ENCODE results near the gene PSKH1.

PSKH1 gene

GRCh38 chr16:67865318-67865717 is 27.7 kb upstream of the PSKH1 start:
- peak; percentile 34 for DNase-seq (ENCODE audit: low spot score)

- no peak for DNase-seq (ENCODE audit: low spot score)
Observed at GRCh38 chr16:67868290-67868689, 24.8 kb upstream of the PSKH1 start.

- no peak for DNase-seq (ENCODE audit: low spot score)
Observed at GRCh38 chr16:67869653-67870052, 23.4 kb upstream of the PSKH1 start.

DNA sequence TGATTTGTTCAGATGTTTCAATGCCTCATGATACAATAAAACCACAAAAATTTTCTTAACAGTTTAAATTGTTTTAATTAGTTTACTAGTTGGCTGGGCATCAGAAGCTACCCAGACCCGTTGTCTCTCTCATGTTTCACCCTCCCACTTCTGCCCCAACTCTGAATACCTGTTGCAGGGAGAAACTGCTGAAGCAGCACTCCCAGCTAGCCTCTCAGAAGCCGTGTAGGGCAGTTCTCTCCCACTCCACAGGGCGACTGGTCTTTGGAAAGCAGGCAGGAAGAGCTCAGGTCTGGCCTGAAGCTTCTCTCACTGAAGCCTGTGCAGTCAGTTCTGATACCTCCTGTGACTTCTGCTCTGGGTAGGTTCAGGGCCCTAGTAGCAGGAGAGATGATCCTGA is 21.8 kb upstream of the PSKH1 start:
- no peak for DNase-seq (ENCODE audit: low spot score)

- no peak for DNase-seq (ENCODE audit: low spot score)
Observed at GRCh38 chr16:67872131-67872630, 20.9 kb upstream of the PSKH1 start.

DNA sequence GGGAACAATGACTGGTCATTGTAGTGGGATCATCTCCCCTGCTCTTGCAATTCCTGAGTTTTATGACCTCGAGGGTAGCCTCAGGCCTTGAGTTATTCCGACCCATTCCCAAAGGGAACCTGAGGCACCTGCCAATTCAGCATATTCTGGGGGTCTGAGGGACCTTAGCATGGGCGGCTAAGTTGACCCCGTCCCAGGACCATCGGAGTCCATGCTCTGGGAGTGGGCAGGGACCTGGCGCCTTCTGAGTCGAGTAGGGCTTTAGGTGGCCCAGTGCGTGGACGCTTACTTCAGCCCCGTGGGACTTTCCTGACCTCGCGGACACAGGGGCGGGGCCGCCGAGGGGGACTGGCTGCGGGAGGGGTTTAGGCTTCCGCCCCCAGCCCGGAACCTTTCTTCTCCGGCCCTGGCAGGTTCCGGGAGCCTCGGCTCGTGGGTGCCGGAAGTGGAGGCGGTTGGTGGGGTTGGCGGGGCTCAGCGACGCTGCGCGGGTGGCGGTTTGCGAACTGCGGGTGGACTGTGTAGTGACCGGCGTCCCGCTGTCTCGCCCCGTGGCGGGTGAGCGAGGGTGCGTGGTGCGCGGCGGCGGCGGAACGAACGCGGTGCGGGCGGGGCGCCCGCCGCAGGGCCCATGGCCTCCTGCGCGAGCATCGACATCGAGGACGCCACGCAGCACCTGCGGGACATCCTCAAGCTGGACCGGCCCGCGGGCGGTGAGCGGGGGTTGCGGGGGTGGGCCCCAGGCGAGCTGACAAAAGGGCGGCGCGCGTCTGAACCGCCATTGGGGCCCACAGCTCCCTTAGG is 20.2 kb upstream of the PSKH1 start, which contains the start of gene EDC4:
EDC4 (plus strand) TSS at position 422 of the 804 bp plus-strand sequence; CDS start at position 632, 210 bp downstream.
- DNase-seq (ENCODE audit: low spot score): peak; percentile 59

GRCh38 chr16:67873435-67874370 is 19.4 kb upstream of the PSKH1 start:
- DNase-seq (ENCODE audit: low spot score): no peak

- DNase-seq (ENCODE audit: low spot score): no peak
Observed at GRCh38 chr16:67874372-67874771, 18.7 kb upstream of the PSKH1 start.

DNA sequence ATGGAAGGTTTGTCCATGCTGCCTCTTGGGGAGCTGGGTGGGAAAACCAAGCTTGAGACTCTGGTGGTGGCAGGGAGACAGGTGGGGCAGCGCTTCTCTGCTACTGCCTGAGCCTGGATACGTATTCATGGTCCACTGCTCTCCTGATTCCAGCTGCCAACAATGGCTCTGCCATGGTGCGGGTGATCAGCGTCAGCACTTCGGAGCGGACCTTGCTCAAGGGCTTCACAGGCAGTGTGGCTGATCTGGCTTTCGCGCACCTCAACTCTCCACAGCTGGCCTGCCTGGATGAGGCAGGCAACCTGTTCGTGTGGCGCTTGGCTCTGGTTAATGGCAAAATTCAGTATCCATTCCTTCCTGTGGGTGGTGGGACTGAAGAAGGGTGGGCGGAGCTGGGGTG is 16.0 kb upstream of the PSKH1 start:
- DNase-seq (ENCODE audit: low spot score): no peak

GRCh38 chr16:67878232-67878631 is 14.8 kb upstream of the PSKH1 start:
- no peak for DNase-seq (ENCODE audit: low spot score)

DNA sequence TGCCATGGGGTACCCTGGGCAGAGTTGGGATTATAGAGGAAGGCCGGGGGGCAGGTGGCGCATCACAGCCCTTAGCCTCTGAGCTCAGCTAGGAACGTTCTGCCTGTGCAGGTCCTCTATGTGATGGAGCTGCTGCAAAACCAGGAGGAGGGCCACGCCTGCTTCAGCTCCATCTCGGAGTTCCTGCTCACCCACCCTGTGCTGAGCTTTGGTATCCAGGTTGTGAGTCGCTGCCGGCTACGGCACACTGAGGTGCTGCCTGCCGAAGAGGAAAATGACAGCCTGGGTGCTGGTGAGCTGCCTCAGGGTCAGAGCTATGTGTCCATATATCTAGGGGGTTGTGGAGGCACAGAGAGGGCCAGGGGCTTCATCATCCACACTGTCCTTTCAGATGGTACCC is 14.2 kb upstream of the PSKH1 start:
- no peak for DNase-seq (ENCODE audit: low spot score)

GRCh38 chr16:67879462-67879861 is 13.6 kb upstream of the PSKH1 start:
- DNase-seq (ENCODE audit: low spot score): no peak

DNA sequence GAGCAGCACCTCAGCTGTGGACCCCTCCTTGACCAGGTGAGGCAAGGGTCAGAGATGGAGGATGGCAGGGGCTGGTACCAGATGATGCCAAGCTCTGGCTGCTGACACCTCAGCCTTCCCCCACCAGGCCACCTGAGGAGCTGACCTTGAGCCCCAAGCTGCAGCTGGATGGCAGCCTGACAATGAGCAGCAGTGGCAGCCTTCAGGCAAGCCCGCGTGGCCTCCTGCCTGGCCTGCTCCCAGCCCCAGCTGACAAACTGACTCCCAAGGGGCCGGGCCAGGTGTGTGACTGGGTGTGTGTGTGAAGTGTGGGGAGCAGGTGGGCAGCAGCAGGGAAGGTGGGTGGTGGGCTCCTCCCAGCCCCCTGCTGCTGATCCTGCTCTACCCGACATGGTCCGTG is 13.1 kb upstream of the PSKH1 start:
- DNase-seq (ENCODE audit: low spot score): no peak

- DNase-seq (ENCODE audit: low spot score): no peak
Observed at GRCh38 chr16:67880584-67880983, 12.5 kb upstream of the PSKH1 start.

GRCh38 chr16:67881621-67882161 is 11.4 kb upstream of the PSKH1 start:
- DNase-seq (ENCODE audit: low spot score): no peak

GRCh38 chr16:67882374-67883145 is 10.5 kb upstream of the PSKH1 start:
- no peak for DNase-seq (ENCODE audit: low spot score)

GRCh38 chr16:67883146-67883871 is 9.7 kb upstream of the PSKH1 start:
- peak; percentile 13 for DNase-seq (ENCODE audit: low spot score)

DNA sequence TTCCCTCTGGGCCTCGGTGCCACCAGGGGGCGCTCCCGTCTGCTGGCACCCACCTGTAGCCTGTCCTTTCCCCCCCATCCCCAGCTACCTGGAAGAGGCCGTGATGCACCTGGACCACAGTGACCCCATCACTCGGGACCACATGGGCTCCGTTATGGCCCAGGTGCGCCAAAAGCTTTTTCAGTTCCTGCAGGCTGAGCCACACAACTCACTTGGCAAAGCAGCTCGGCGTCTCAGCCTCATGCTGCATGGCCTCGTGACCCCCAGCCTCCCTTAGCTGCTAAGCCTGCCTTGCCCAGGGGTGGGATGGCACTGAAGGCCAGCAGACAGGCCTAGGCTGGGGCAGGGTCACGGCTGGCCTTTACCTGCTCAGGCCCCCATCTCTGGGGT is 9.2 kb upstream of the PSKH1 start:
- peak; percentile 36 for DNase-seq (ENCODE audit: low spot score)

GRCh38 chr16:67884684-67885083 is 8.4 kb upstream of the PSKH1 start, which contains the start of gene NRN1L:
TSS of gene NRN1L (plus strand) at chr16:67884885. CDS start at chr16:67884904, 19 bp downstream.
- no peak for DNase-seq (ENCODE audit: low spot score)

DNA sequence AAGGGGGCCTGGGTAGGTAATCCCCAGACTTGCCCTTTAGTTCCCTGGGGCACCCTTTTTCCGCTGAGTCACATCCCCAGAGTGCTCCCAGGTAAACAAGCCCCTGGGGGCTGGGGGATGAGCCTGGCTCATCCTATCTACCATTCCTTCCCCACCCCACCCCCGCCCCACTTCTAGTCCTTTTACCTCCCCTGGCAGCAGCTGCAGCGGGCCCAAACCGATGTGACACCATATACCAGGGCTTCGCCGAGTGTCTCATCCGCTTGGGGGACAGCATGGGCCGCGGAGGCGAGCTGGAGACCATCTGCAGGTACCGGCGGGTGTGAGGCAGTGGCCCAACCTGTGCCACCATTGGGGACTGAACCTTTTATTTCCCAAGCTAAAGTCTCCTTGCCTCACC is 7.5 kb upstream of the PSKH1 start:
- no peak for DNase-seq (ENCODE audit: low spot score)

DNA sequence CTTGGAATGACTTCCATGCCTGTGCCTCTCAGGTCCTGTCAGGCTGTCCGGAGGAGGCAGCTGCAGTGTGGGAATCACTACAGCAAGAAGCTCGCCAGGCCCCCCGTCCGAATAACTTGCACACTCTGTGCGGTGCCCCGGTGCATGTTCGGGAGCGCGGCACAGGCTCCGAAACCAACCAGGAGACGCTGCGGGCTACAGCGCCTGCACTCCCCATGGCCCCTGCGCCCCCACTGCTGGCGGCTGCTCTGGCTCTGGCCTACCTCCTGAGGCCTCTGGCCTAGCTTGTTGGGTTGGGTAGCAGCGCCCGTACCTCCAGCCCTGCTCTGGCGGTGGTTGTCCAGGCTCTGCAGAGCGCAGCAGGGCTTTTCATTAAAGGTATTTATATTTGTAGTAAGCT is 7.1 kb upstream of the PSKH1 start:
- DNase-seq (ENCODE audit: low spot score): no peak

Measured in SW480 (cell line).